AG10803 (cell line): ENCODE results near the gene NUDT22.

ENCODE experiments used
- DNase-seq: peaks from one replicate; pipeline ENCODE4 v3.0.0; 2010; ENCODE audit warnings: low read depth
- H3K4me3 ChIP-seq: 2 replicates; pipeline ENCODE4 v1.5.1; 2011; ENCODE audit warnings: mild to moderate bottlenecking, low read length, control low read depth
- TF ChIP-seq, protein P1 (sequence below): conservative IDR thresholded peaks from 2 replicates; pipeline ENCODE4 v1.5.1; 2011; ENCODE audit warnings: mild to moderate bottlenecking, low read length, control low read depth, inconsistent platforms

The NUDT22 gene

DNA sequence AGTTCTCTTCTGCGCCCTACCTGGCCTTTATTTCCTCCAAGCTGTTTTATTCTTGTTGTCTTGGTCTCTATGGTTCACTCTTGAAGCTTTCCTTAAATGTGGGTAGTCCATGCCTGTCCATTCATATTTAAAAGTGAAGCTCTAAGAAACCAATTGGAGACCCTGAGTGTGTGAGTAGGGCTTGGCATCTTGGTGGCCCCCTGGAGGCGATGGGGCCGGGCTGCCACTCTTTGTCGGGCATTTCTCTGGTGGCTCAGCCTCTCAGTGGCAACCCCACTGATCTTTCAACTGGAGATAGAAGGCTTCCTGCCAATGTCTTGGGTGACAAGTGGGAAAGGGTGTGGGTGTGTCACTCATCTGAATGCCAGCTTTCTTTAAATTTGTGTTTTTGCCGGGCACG is 9.2 kb upstream of the NUDT22 start:
- no peak overlapping the region for H3K4me3 ChIP-seq
- no peak for DNase-seq
- TF ChIP-seq, protein P1, sequence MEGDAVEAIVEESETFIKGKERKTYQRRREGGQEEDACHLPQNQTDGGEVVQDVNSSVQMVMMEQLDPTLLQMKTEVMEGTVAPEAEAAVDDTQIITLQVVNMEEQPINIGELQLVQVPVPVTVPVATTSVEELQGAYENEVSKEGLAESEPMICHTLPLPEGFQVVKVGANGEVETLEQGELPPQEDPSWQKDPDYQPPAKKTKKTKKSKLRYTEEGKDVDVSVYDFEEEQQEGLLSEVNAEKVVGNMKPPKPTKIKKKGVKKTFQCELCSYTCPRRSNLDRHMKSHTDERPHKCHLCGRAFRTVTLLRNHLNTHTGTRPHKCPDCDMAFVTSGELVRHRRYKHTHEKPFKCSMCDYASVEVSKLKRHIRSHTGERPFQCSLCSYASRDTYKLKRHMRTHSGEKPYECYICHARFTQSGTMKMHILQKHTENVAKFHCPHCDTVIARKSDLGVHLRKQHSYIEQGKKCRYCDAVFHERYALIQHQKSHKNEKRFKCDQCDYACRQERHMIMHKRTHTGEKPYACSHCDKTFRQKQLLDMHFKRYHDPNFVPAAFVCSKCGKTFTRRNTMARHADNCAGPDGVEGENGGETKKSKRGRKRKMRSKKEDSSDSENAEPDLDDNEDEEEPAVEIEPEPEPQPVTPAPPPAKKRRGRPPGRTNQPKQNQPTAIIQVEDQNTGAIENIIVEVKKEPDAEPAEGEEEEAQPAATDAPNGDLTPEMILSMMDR = no peak

- no peak for DNase-seq
- TF ChIP-seq, protein P1 = no peak
Measured at GRCh38 chr11:64218628-64219353, 7.3 kb upstream of the NUDT22 start.

DNA sequence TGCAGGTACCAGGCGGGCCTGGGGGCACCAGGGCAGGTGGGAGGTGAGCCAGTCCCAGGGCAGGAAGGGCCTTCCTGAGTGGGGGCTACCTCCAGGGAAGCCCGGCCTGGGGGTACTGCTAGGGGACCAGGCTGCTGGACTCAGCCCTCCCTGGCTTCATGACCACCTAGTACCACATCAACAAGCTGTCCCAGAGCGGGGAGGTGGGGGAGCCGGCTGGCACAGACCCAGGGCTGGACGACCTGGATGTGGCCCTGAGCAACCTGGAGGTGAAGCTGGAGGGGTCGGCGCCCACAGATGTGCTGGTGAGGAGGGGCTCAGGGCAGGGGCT is 6.8 kb upstream of the NUDT22 start:
- TF ChIP-seq, protein P1 = no peak
- no peak overlapping the region for H3K4me3 ChIP-seq
- DNase-seq = no peak

More at GRCh38 chr11:64218628-64219353, 7.3 kb upstream of the NUDT22 start:
- H3K4me3 ChIP-seq = no peak overlapping the region

- no peak overlapping the region for H3K4me3 ChIP-seq
- TF ChIP-seq, protein P1 = no peak
- no peak for DNase-seq
Measured at GRCh38 chr11:64219755-64220154, 6.3 kb upstream of the NUDT22 start.

DNA sequence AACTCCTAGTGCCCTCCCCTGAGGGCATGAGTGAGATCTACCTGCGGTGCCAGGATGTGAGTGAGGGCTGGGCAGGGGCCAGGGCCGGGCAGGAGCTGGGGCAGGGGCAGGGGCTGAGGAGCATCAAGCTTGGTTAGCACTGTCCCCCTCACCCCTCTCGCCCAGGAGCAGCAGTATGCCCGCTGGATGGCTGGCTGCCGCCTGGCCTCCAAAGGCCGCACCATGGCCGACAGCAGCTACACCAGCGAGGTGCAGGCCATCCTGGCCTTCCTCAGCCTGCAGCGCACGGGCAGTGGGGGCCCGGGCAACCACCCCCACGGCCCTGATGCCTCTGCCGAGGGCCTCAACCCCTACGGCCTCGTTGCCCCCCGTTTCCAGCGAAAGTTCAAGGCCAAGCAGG is 5.8 kb upstream of the NUDT22 start:
- DNase-seq = no peak
- no peak overlapping the region for H3K4me3 ChIP-seq
- TF ChIP-seq, protein P1 = no peak

- no peak for DNase-seq
- H3K4me3 ChIP-seq = no peak overlapping the region
- TF ChIP-seq, protein P1 = no peak
Measured at GRCh38 chr11:64220798-64221197, 5.3 kb upstream of the NUDT22 start.

DNA sequence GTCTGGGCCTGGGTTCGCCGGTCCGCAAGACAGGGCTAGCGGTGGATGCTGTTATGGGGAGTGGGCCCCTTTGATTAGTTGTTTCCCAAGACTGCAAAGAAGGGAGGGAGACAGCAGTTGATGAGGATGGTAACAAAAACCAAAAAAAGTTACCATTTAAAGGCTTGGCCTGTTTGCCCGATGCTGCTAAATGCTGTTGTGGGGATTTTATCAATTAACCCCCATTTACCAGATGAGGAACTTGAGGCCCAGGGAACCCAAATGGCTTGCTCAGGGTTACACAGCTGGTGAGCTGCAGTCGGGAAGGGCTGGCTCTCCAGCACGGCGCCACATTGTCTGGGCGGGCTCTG is 3.4 kb upstream of the NUDT22 start:
- DNase-seq = no peak
- no peak overlapping the region for H3K4me3 ChIP-seq
- TF ChIP-seq, protein P1 = no peak
